Measurements from ENCODE around the gene CDYL2. TPM values are rescaled to one million over a fixed set of nuclear protein-coding genes. Genes with fewer than 3 reads are reported as not detected.
A peak's percentile ranks its signal among the peaks of the same experiment; 100 is the strongest.

The CDYL2 gene
- total RNA-seq, 2 donors from 2014 or later, result 9.9 to 12.8 TPM

GRCh38 chr16:80850757-80851156 lies 46.4 kb upstream of the CDYL2 start:
- Mint-ChIP-seq H3K4me1 (no peaks in the 10 kb centered on the region), H3K9me3 (peaks cover 2% of the 10 kb centered on the region), H3K27me3 (ENCODE audit: insufficient read depth) (peaks cover 3% of the 10 kb centered on the region), H3K36me3 (ENCODE audit: low read depth) (no peaks in the 10 kb centered on the region), H3K4me3 (no peak overlapping the region), H3K27ac (no peak overlapping the region)
- Histone ChIP-seq H3K4me1 (ENCODE audit: control insufficient read depth, insufficient read depth, low read length) (no peaks in the 10 kb centered on the region), H3K9me3 (ENCODE audit: control insufficient read depth, low read length) (no peaks in the 10 kb centered on the region), H3K9ac (ENCODE audit: extremely low read depth, low read length, poor library complexity, severe bottlenecking) (no peak overlapping the region), H3K27me3 (ENCODE audit: control insufficient read depth, insufficient read depth, low read length, poor library complexity, severe bottlenecking) (no peaks in the 10 kb centered on the region), H3K36me3 (ENCODE audit: control insufficient read depth, insufficient read depth, low read length) (no peaks in the 10 kb centered on the region), H3K4me3 (ENCODE audit: low read length) (no peak overlapping the region), H3K27ac (ENCODE audit: low read depth, low read length) (peak overlapping the region; percentile 19)
- TF ChIP-seq CTCF (conservative IDR thresholded peaks at IDR 0.05), result no peak
- no peak for DNase-seq

GRCh38 chr16:80848862-80849261 lies 44.5 kb upstream of the CDYL2 start:
- no peak overlapping the region for H3K9ac ChIP-seq (ENCODE audit: extremely low read depth, low read length, poor library complexity, severe bottlenecking)
- Mint-ChIP-seq H3K36me3 (ENCODE audit: low read depth) (no peaks in the 10 kb centered on the region), H3K27ac (no peak overlapping the region), H3K4me3 (no peak overlapping the region), H3K9me3 (peaks cover 12% of the 10 kb centered on the region), H3K27me3 (ENCODE audit: insufficient read depth) (peaks cover under 1% of the 10 kb centered on the region), H3K4me1 (no peaks in the 10 kb centered on the region)
- H3K27me3 ChIP-seq (ENCODE audit: control insufficient read depth, insufficient read depth, low read length, poor library complexity, severe bottlenecking), result no peaks in the 10 kb centered on the region
- peaks cover 8% of the 10 kb centered on the region for H3K9me3 ChIP-seq (ENCODE audit: control insufficient read depth, low read length)
- peak; percentile 42 for TF ChIP-seq CTCF (conservative IDR thresholded peaks at IDR 0.05)
- H3K4me3 ChIP-seq (ENCODE audit: low read length), result no peak overlapping the region
- H3K36me3 ChIP-seq (ENCODE audit: control insufficient read depth, insufficient read depth, low read length), result no peaks in the 10 kb centered on the region
- H3K27ac ChIP-seq (ENCODE audit: low read depth, low read length), result no peak overlapping the region
- DNase-seq, result no peak
- H3K4me1 ChIP-seq (ENCODE audit: control insufficient read depth, insufficient read depth, low read length), result no peaks in the 10 kb centered on the region
- 85 to 100% methylated on average over 1 of the region's 1 CpG for WGBS, 2 experiments (ENCODE audit: insufficient coverage in 1 of 2, insufficient read length in 1 of 2)

GRCh38 chr16:80846680-80847079 lies 42.3 kb upstream of the CDYL2 start:
- TF ChIP-seq CTCF (conservative IDR thresholded peaks at IDR 0.05), result no peak
- no peak overlapping the region for H3K27ac ChIP-seq (ENCODE audit: low read depth, low read length)
- H3K4me3 Mint-ChIP-seq, result no peak overlapping the region
- no peak overlapping the region for H3K4me3 ChIP-seq (ENCODE audit: low read length)
- peaks cover 11% of the 10 kb centered on the region for H3K27me3 Mint-ChIP-seq (ENCODE audit: insufficient read depth)
- no peak for DNase-seq
- H3K4me1 Mint-ChIP-seq, result no peaks in the 10 kb centered on the region
- H3K36me3 ChIP-seq (ENCODE audit: control insufficient read depth, insufficient read depth, low read length), result no peaks in the 10 kb centered on the region
- peaks cover 8% of the 10 kb centered on the region for H3K9me3 ChIP-seq (ENCODE audit: control insufficient read depth, low read length)
- WGBS, 2 experiments (ENCODE audit: insufficient coverage in 1 of 2, insufficient read length in 1 of 2), result 78 to 80% methylated on average over 1 to 2 of the region's 3 CpGs
- H3K36me3 Mint-ChIP-seq (ENCODE audit: low read depth), result no peaks in the 10 kb centered on the region
- H3K9ac ChIP-seq (ENCODE audit: extremely low read depth, low read length, poor library complexity, severe bottlenecking), result no peak overlapping the region
- peaks cover 17% of the 10 kb centered on the region for H3K9me3 Mint-ChIP-seq
- no peaks in the 10 kb centered on the region for H3K4me1 ChIP-seq (ENCODE audit: control insufficient read depth, insufficient read depth, low read length)
- H3K27ac Mint-ChIP-seq, result no peak overlapping the region
- peaks cover 8% of the 10 kb centered on the region for H3K27me3 ChIP-seq (ENCODE audit: control insufficient read depth, insufficient read depth, low read length, poor library complexity, severe bottlenecking)

All from endodermal cell (in vitro differentiated cells).